GM12878 (cell line): ENCODE data around the gene ANKMY1.

ENCODE experiments used
- EZH2 ChIP-seq: IDR thresholded peaks from 2 replicates; pipeline ENCODE4 v1.6.1; 2012; ENCODE audit warnings: low read depth, mild to moderate bottlenecking, control low read depth, inconsistent platforms, low read length, borderline replicate concordance; ENCODE audit not compliant: control insufficient read depth
- TF ChIP-seq, protein P1 (sequence below), 3 experiments: IDR thresholded peaks in 2 of 3; conservative IDR thresholded peaks in 1 of 3; 2 replicates each; pipeline ENCODE4 v1.5.1; 2011; ENCODE audit warnings: low read depth in 3 of 3, low read length in 3 of 3, mild to moderate bottlenecking in 3 of 3, control low read depth in 2 of 3, moderate library complexity in 2 of 3, inconsistent platforms in 1 of 3, mixed read lengths in 1 of 3; ENCODE audit not compliant: control insufficient read depth in 2 of 3, insufficient read depth in 1 of 3; ENCODE audit errors: extremely low read depth in 1 of 3

DNA sequence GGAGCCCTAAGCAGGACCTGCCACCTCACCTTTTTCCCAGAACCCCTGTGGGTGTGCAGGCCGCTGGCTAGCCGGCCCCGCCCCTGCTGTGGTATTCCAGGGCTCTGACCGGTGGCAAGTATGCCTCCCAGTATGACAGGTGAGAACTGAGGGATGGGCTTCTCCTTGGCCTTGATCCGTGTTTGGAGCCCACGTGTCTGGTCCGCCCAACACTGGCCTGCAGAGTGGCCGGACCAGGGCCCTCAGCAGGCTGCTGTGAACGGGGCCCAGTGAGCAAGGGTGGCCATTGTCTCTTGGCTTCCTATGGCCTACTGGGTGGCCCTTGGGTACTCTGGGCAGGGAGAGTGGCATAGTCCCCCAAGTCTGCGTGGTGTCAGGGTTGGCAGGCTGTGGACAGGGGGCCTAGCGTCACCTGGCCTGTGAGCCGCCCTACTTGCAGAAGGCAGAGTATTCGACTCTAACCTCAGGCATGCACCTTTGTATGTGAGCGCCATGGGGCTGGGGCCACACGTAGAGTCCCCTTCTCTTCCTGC, 12.3 kb upstream of the ANKMY1 start:
- TF ChIP-seq, protein P1, sequence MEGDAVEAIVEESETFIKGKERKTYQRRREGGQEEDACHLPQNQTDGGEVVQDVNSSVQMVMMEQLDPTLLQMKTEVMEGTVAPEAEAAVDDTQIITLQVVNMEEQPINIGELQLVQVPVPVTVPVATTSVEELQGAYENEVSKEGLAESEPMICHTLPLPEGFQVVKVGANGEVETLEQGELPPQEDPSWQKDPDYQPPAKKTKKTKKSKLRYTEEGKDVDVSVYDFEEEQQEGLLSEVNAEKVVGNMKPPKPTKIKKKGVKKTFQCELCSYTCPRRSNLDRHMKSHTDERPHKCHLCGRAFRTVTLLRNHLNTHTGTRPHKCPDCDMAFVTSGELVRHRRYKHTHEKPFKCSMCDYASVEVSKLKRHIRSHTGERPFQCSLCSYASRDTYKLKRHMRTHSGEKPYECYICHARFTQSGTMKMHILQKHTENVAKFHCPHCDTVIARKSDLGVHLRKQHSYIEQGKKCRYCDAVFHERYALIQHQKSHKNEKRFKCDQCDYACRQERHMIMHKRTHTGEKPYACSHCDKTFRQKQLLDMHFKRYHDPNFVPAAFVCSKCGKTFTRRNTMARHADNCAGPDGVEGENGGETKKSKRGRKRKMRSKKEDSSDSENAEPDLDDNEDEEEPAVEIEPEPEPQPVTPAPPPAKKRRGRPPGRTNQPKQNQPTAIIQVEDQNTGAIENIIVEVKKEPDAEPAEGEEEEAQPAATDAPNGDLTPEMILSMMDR (IDR thresholded peaks at IDR 0.05 in 2 of 3, conservative IDR thresholded peaks at IDR 0.05 in 1 of 3; ENCODE audit: control insufficient read depth in 2 of 3, extremely low read depth in 1 of 3, insufficient read depth in 1 of 3, low read depth in 3 of 3, low read length in 3 of 3), result no peak
- TF ChIP-seq EZH2, result no peak
